Measurements from ENCODE around the gene SEC22B.
"Not testable (repeated sequence)": the region's sequence is repeated elsewhere in the genome, so short reads cannot be mapped to it uniquely, and the experiment has no call there.

The SEC22B gene

GRCh38 chr1:120149420-120150059 is 26.8 kb downstream of the SEC22B start:
- in situ Hi-C loops (cut with HindIII; ENCODE audit: low sequenced_read_pairs): not testable (repeated sequence)

DNA sequence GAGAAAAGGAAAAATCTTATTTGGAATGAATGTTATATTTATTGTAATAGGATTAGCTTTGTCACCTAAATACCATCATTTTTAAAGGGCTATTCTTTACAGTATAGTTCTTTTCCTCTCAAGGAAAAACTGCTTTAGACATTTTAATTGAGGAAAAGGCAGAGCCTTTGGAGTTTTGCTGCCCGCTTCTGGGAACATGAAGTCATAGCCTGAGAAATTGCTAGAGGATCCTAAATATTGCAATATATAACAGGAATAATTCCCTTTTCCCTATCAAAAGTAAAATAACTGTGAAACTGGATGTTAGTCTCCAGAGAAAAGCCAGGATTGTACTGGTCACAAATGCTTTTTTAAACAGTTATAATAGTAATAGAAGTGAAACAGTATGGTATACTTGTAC is 30.5 kb downstream of the SEC22B start:
- in situ Hi-C loops (cut with HindIII; ENCODE audit: low sequenced_read_pairs): not testable (repeated sequence)

DNA sequence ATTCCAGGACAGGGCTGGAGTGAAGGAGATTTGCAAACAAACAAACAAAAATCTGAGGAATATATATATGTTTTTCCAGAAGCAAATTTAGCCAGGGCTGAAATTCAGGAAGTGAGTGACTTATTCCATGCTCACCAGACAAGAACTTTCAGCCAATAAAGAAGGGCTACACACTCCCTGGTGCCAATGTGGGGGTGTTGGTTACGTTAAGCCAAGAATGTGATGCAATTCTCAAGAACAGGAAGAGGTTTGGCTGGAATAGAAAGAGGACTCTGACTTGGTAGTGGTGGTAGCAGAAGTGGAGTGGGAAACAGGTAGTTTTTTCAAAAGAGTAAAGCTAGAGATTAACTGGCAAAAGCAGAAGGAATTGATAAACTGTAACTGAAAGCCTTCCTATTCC is 31.7 kb downstream of the SEC22B start:
- in situ Hi-C loops (cut with HindIII; ENCODE audit: low sequenced_read_pairs): not testable (repeated sequence)

DNA sequence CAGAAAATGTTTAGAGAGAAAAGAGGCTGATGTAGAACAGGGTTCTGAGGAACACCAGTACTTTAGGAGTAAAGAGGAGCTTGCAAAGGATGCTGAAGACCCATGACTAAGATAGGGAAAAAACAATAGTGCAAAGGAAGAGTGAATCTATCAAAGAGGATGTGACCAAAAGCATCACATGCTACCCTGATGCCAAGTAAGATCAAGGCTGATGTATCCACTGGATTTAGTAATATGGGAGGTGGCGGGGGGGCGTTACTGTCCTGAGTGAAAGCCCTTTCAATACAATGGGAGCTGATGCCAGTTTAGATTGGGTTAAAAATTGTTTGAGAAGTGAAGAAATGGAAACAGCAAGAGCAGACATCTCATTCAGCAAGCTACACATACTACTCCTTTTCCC is 32.2 kb downstream of the SEC22B start:
- in situ Hi-C loops (cut with HindIII; ENCODE audit: low sequenced_read_pairs): not testable (repeated sequence)

GRCh38 chr1:120143334-120143733 is 33.0 kb downstream of the SEC22B start:
- in situ Hi-C loops (cut with HindIII; ENCODE audit: low sequenced_read_pairs): not testable (repeated sequence)

DNA sequence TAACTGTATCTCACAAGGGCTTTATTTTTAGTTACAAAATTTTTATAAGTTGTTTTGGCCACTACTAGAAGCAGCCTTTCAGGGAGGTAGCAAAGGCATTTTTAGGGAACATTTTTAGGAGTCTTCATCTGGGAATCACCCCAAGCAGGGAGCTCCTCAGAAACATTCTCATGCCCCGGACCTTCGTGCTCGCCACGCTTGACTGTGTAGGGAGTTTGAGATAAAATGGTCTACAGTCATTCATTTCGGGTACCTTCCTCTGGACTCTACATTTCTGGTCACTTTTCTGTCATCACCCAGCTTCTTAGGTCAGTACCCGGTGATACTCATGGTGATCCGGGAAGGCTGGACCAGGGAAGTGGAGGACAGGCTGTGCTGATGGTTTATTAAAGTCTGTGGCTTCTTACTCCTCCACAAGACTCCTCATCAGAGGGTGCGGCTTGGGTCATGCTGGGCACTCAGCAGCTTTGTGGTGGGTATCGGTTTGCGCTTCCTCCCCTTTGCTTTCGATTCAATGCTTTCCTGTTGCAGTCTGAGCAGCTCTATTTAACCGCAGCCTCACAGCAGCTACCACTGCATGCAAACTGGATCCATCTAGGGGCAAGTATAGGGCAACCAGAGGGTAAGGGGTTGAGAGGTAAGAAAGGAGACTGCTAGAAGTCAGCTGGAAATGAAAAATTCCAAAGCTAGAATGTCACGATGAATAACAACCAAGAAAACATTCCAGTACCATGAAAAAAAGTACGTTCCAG is 33.6 kb downstream of the SEC22B start:
- in situ Hi-C loops (cut with HindIII; ENCODE audit: low sequenced_read_pairs): not testable (repeated sequence)

DNA sequence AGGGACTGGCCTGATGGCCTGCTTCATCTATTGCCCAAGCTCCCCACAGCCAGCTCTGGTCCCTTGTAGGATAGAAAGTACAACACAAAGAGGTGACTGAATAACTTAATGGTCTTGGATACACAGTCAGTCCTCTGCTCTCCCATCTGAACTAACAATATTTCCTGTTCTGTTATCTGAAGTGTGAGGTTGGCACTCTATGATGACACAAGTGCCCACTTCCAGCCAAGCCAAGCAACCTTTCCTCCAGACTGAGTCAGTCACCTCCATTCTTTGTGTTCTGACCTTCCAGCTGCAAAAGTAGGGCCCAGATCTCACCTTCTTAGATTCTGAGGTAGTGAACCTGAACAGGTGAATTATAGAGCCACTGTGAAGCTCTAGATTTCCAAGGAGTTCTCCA is 34.5 kb downstream of the SEC22B start:
- in situ Hi-C loops (cut with HindIII; ENCODE audit: low sequenced_read_pairs): not testable (repeated sequence)

DNA sequence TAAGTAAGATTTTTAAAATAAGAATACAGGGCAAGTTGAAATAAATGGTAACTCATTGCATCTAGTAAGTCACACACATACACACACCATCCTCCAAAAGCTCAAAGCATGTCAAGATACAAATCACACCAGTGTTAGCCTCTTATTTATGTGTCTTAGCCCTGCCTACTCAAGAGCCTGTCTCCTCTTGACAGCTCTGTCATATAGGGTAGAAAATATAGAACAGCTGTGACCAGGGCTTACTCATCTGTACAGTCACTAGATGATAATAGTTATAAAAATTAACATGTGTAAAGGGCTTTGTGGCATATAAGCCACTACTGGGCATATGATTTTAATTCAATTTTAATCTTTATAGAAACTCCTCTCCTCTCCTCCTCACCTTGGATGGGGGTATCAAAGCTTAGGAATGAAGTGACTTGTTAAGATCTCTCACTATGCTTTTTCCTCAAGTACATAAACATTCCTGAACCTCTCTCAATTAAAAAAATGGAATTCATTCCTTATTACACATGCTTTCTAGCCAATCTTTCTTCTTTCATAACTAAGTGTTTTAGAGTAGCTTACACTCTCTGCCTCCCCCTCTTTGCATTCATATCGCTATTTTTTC is 35.6 kb downstream of the SEC22B start:
- in situ Hi-C loops (cut with HindIII; ENCODE audit: low sequenced_read_pairs): not testable (repeated sequence)

GRCh38 chr1:120136086-120136485 is 40.2 kb downstream of the SEC22B start:
- in situ Hi-C loops (cut with HindIII; ENCODE audit: low sequenced_read_pairs): not testable (repeated sequence)

DNA sequence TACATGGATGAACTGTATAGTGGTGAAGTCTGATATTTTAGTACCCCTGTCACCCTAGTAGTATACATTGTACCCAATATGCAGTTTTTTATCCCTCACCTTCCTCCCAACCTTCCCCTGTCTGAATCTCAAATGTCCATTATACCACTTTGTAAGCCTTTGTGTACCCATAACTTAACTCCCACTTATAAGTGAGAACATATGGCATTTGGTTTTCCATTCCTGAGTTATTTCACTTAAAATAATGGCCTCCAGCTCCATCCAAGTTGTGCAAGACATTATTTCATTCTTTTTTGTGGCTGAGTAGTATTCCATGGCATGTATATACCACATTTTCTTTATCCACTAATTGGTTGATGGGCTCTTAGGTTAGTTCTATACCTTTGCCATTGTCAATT is 42.4 kb downstream of the SEC22B start:
- in situ Hi-C loops (cut with HindIII; ENCODE audit: low sequenced_read_pairs): not testable (repeated sequence)

- in situ Hi-C loops (cut with HindIII; ENCODE audit: low sequenced_read_pairs): no loop called here
Measured at GRCh38 chr1:120133228-120133927, 42.9 kb downstream of the SEC22B start.

DNA sequence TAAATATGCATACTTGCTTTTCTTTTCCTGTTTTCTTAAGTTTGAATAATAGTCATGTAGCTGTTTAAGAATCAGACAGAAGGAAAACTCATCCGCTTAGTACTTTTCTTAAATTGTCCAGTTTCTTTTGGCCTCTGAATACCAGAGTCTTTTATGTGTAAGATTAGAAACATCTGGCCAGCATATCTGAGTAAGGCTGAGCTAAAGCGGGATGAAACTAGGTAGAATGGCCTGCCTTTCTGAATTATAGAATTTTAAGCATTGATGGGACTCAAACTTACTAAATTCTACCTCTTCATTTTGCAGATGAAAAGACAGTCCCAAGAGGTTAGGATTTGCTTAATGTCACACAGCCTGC is 43.9 kb downstream of the SEC22B start:
- in situ Hi-C loops (cut with HindIII; ENCODE audit: low sequenced_read_pairs): not testable (repeated sequence)

GRCh38 chr1:120131611-120132405 is 44.5 kb downstream of the SEC22B start:
- in situ Hi-C loops (cut with HindIII; ENCODE audit: low sequenced_read_pairs): not testable (repeated sequence)

GRCh38 chr1:120127921-120128320 is 48.4 kb downstream of the SEC22B start:
- in situ Hi-C loops (cut with HindIII; ENCODE audit: low sequenced_read_pairs): not testable (repeated sequence)

DNA sequence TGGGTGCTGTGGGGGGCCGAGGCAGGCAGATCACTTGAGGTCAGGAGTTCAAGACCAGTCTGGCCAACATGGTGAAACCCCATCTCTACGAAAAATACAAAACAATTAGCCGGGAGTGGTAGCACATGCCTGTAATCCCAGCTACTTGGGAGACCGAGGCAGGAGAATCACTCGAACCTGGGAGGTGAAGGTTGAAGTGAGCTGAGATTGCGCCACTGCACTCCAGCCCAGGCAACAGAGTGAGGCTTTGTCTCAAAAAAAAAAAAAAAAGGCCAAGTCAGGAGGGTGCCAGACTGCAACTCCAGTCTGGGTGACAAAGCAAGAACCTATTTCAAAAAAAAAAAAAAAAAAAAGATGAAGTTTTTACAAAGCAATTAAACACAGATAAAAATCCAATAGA is 50.1 kb downstream of the SEC22B start:
- in situ Hi-C loops (cut with HindIII; ENCODE audit: low sequenced_read_pairs): not testable (repeated sequence)

DNA sequence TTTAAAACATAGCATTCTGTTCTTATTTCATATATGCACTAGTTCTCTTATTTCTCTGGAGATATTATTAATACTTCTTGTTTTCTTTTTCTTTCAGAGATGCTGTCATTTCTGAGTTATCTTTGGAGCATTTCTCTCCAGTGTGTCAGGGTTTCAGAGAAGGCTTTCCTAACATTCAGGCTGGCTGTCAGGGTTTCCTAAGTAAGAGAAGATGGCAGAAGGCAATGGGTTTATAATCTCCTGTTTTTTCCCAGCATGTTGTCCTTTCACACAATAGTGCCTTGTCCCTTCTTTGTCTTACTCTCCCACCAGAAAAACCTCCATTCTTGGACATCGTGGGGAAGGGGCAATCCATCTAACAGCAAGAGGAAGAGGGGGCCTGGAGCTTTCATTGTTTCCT is 51.7 kb downstream of the SEC22B start:
- in situ Hi-C loops (cut with HindIII; ENCODE audit: low sequenced_read_pairs): not testable (repeated sequence)

DNA sequence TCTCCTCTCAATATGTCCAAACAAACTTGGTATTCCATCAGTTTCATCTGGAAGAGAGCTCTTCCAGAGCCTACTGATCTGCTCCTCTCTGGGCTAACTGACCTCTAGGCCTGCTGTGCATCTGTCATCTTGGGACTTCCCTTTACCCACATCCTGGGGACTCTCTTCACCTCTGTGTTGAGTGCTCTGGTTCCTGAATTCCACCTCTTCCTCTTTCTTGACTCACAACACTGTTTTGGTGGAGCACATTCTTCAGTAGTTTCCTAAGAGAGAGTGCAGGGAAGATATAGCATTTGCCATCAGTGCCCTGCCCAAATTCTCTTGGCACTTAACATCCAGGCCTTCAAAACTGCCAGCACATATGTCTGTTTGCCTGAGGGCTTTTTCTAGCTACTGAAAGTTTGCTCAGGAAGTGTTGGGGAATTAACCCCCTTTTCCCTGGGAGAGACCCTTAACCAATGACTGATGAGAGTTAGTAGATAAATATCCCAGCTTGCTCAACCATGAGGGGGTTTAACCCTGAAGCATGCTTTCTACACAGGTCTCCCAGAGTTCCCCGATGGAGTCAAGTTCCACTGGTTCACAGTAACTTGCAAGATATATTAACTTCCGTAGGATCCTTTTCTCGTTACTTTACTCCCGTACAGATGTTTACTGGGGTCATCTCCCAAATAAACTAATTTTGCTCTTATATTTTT is 52.4 kb downstream of the SEC22B start:
- in situ Hi-C loops (cut with HindIII; ENCODE audit: low sequenced_read_pairs): not testable (repeated sequence)

DNA sequence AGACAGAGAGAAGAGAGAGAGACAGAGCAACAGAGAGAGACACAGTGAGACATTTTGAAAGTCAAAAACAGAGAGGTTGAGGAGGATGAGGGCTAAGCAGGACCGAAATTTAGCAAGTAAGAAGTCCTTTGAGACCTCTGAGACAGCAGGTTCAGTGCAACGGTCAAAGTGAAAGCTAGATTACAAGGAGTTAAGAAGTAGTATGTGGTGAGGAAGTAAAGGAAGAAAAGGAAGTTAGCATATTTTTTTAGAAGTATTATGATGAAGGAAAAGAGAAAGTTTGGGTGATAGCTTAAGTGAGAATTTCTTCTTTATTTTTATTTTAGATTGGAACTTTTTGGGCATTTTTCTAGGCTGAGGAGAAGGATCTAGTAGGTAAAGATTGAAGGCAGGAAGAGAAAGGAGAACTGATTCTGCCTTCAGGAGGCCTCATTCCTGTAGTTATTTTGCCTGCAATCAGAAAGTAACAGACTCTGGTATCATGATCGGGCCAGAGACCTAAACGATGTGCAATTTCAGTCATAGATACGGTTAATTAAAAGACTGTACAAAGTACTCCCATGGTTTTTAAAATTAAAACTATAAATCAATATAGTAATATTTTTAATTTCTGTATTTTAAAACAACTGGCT is 53.9 kb downstream of the SEC22B start:
- in situ Hi-C loops (cut with HindIII; ENCODE audit: low sequenced_read_pairs): not testable (repeated sequence)

GRCh38 chr1:120121830-120122229 is 54.5 kb downstream of the SEC22B start:
- in situ Hi-C loops (cut with HindIII; ENCODE audit: low sequenced_read_pairs): not testable (repeated sequence)

DNA sequence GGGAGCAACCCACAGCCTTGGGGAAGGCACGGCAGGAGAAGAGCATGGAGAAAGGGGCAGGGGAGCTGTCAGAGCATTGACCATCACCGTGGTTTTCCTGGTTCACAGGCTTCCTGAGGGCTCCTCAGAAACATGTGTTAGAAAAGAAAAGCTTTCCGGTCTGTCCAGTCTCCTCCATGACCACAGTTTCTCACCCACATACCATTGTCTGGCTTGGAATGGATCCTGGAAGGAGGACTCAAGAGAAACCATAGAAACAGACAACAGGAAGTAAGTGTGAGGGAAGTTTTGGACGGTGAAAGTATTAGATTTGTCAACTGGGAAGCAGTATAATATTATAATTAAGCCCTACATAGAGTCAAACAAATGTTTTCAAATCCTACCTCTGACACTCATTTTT is 55.8 kb downstream of the SEC22B start:
- in situ Hi-C loops (cut with HindIII; ENCODE audit: low sequenced_read_pairs): not testable (repeated sequence)
